K562 (cell line): ENCODE data around the gene LRRC1.

ENCODE experiments used
- EZH2 ChIP-seq: IDR thresholded peaks from 2 replicates; pipeline ENCODE4 v1.6.1; 2012; ENCODE audit warnings: low read depth, mild to moderate bottlenecking, inconsistent platforms, low read length, borderline replicate concordance
- FOXK2 ChIP-seq, 2 experiments: fragments of 450-650 bp; IDR thresholded peaks in 1 of 2; conservative IDR thresholded peaks in 1 of 2; 2 replicates each; pipeline ENCODE4 v1.6.1; 2016; ENCODE audit warnings: low read depth in 2 of 2, mild to moderate bottlenecking in 1 of 2
- FOXP1 ChIP-seq: sonication (generic); formaldehyde crosslinking; IDR thresholded peaks from 2 replicates; pipeline ENCODE4 v1.8.0; 2022; ENCODE audit warnings: mild to moderate bottlenecking, missing genetic modification reagents
- HMG20A ChIP-seq: fragments of 450-650 bp; formaldehyde crosslinking; conservative IDR thresholded peaks from 2 replicates; pipeline ENCODE4 v1.4.0; 2020; ENCODE audit warnings: mild to moderate bottlenecking, mixed read lengths

GRCh38 chr6:53847796-53848314 lies 53.0 kb downstream of the LRRC1 start:
- no peak for TF ChIP-seq EZH2
- no peak for TF ChIP-seq FOXP1 (CRISPR knock-in tag)
- no peak for TF ChIP-seq HMG20A (CRISPR knock-in tag)
- no peak for TF ChIP-seq FOXK2 (conservative IDR thresholded peaks at IDR 0.05 in 1 of 2, IDR thresholded peaks at IDR 0.05 in 1 of 2; ENCODE audit: low read depth in 2 of 2)
